DMS 273 treated with DMSO at 0.1 percent for 48 hours (cell line): Measurements from ENCODE around the gene GABRB1.

Experiments
- DNase-seq: peaks from one replicate; lab custom pipeline; 2025; lab: John Stamatoyannopoulos, UW

Gene GABRB1

DNA sequence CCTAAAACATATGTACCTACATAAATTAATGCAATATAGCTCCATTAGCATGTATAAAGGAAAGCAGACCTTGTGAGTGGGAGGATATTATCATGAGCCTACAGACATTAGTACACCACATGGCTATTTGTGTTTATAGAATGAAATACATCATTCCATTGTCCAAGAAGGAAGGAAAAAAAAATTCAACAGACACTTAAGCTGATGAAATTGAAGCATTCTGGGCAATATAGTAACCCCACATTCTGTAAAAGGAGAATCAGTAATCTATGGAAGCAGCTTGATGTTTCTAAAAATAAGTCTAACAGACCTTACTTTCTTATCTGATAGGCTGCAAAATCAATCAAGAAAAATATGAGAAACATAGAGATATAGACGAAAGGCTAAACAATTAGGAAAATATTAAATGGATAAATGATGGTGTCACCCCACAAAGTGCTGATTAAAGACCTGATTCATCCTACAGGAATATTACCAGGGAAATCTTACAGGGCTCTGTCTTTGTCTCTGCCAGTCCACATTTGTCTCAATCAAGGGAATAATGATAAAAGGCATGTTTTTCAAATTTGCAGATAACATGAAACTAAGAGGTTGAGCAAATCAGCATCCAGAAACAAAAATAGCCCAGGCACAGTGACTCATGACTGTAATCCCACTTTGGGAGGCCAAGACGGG is 355.3 kb downstream of the GABRB1 start:
- no peak for DNase-seq

DNA sequence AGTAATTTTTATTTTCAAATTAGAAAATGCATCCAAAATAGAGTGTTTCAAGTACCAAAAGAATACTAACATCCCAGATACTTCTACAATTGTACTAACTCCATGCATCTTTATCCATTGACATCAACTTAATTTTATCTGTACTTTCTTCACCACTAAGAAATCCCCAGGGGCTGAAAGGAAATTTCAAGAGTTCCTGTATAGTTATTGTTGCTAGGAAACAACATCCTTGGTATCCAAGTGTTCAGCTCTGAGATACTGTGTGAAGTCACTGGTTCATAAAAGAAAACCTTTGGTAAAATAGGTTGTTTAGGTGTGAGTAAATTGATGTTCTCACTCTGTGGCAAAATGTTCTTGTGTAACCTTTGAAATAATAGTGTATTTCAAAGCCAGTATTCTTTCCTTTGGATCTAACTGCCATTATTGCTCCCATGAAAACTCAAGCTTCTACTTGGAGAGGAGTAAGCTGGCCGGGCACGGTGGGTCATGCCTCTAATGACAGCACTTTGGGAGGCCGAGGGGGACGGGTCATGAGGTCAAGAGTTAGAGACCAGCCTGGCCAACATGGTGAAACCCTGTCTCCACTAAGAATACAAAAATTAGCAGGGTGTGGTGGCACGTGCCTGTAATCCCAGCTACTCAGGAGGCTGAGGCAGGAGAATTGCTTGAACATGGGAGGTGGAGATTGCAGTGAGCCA is 359.2 kb downstream of the GABRB1 start:
- no peak for DNase-seq

DNA sequence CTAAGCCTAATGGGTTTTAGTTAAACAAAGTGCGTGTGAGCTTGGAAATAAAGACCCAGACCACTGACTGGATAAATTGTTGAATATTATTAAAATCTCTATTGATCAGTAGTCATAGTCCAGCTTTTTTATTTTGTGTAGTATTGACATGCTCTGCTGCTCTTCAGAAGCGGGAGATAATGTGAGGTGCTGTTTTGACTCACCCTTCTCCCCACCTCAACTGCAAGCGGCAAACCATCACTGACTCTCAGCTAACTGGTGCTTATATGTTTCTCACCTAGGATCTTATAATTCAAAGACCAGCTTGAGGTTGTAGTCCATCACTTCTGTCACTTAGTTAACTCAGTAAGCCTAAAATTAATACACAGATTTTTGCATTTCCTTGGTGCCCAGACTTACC is 359.9 kb downstream of the GABRB1 start:
- DNase-seq = no peak

DNA sequence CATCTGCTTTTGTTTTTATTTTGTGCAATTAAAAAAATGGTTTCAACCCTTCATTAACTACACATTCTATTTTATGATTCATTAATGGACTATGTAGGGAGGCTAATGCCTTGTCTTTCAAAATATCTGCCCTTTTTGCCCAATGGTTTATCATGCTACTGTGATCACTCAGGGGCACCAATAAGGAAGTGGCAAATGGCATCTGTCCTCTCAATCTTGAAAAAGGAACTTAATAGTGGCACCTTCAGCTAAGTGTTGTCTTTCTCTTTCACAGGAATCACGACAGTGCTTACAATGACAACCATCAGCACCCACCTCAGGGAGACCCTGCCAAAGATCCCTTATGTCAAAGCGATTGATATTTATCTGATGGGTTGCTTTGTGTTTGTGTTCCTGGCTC is 375.0 kb downstream of the GABRB1 start:
- no peak for DNase-seq

DNA sequence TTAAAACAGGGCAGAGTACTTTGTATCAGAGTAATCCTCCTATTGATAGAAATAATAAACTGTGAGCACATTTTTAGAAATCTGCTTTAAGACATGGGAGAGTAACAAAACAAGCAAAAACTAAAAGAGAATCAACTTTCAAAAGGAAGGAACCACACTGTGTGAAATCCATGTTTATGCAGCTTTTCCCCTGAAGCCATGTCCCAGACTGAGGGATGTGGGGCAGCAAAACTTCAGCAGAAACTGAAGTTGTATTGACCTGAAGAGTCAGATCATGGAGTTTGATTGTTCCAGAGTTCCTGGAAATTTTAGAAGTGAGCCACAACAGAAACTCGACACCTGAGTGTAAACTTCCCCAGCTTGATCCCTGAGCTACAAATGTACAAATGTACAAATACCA is 378.9 kb downstream of the GABRB1 start:
- DNase-seq = no peak

DNA sequence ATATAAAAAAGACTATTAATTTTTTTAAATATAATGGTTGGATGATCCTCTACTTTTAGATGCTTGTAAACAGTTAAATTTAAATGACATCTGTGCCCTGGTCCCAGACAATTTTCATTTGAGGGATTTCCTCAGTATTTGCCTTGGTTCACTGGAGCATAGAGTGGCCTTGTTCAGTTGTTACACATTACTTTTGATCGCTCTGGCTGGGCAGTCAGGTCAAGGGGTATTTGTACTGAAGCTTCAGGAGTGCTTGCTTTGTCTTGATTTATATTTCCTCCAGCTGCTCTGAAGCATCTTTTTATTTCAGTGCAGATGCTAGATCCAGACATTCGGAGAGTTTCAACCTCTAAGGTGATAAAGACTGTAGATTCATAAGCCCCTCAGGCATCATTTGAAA is 382.2 kb downstream of the GABRB1 start:
- DNase-seq = no peak

DNA sequence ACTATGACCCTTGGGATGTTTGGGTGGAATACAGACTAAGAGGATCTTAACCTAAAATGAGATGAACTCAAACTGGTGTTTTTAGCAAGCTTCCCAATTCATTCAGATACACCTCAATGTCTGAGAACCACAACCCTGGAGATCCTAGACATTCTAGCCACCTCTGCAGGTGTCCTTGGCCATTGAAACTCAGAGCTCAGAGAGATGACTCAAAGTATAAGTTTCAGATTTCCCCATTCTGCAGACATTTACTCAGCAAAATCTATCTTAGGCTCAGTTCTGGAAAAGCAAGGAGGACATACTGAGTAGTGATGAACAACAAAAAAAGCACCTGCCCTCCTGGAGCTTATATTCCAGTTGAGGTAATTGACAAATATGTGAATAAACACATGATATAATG is 384.4 kb downstream of the GABRB1 start:
- DNase-seq = no peak

DNA sequence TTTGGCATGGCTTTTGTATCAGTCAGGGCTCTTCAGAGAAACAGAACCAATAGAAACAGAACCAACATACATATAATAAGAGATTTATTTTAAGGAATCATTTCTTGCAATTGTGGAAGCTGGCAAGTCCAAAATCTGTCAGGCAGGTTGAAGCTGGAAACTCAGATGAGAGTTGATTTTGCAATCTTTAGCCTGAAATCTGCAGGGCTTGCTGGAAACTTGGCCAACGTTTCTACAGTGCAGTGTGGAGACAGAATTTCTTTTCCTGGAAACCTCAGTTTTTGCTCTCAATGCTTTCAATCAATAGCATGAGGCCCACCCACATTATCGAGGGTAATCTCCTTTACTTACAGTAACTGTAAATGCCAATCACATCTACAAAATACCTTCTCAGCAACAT is 386.8 kb downstream of the GABRB1 start:
- no peak for DNase-seq

DNA sequence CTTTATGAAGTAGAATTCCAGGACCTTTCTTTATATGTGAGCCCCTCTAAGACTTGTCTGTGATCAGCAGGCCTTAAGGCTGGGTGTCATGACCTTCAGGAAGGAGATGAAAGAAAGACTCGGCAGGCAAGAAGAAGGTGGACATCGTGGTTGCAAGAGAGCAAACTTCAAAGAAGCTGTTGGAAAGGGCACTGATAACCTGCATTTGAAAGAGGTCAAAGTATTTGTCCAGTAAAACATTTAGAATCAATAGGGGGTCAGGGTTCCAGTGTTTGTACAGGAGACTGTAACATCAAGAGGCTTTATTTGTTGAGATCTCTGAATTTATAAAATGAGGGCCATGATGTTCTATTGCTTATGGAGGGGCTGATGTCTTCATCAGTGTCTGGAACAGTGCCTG is 387.9 kb downstream of the GABRB1 start:
- no peak for DNase-seq

DNA sequence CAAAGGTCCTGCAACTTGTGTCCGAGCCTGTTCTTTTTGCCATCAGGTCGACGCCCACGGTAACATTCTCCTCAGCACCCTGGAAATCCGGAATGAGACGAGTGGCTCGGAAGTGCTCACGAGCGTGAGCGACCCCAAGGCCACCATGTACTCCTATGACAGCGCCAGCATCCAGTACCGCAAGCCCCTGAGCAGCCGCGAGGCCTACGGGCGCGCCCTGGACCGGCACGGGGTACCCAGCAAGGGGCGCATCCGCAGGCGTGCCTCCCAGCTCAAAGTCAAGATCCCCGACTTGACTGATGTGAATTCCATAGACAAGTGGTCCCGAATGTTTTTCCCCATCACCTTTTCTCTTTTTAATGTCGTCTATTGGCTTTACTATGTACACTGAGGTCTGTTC is 394.3 kb downstream of the GABRB1 start:
- no peak for DNase-seq

DNA sequence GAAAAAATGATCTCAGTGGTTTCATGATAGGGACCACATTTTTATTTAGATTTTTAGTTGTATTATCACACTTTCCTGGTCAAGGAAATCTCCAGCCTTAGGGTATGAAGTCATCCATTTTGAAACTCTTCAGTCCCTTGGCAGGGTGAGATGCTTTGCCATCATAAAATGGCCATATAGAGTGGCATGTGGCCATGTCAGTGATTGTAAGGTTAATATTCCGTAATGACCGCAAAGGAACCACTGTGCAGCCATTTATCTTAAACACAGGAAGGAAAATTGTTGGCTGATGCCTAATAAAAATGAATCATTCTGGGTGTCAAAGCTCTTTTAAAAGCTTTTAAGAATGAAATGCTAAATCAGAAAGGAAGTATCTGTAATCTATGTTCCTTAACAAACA is 396.6 kb downstream of the GABRB1 start:
- DNase-seq = no peak

DNA sequence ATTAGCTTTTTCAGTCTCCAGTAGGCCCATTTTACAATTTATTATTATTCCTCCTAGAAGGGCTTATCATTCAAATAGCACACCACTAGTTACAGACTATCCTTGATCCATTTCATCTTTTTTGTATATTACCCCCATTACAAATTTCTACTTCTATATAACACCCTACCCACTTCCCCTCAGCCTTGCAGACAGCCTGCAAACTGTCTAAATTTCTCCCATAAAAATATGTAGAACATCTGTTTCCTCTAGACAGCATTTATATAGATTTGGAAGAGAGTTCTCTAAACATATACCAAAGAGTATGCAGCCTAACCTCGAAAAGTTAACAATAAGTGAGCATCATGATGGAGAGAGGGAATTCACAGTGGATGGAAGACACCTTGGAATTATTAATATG is 401.4 kb downstream of the GABRB1 start:
- DNase-seq = no peak

DNA sequence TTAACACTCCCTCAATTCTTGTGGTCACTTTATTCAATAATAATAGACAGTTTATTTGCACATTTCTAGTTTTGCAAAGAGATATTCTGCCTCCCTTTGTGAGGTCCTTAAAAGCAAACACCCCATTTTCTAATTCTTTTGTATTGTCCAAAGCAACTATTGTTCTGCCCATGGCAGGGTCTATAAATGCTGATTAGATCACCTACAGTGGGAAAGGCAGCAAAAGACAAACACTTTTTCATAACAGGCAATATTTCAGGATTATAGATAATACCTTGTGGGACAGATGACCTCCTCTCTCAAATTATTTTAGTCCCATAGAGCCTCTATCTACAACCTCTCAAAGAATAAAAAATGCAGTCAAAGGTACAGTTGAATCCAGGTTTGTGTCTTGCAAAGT is 403.6 kb downstream of the GABRB1 start:
- DNase-seq = no peak

DNA sequence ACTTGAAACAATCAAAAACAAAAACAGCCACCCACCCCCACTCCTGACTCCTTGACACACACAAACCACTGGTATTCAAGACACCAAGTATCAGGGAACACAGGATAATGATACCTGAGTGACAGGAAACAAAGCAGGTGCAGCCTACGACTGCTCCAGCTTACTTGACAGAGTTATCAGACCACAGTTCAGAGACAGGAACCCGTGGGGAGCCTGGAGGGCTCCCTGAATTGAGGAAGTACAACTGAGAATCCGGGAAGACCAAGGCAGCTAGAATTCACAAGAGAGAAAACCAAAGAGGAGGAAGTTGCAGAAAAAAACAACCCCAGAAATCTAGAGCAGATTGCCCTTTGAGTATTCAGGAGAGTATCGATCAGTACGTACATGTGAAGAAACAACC is 411.6 kb downstream of the GABRB1 start:
- DNase-seq = no peak

DNA sequence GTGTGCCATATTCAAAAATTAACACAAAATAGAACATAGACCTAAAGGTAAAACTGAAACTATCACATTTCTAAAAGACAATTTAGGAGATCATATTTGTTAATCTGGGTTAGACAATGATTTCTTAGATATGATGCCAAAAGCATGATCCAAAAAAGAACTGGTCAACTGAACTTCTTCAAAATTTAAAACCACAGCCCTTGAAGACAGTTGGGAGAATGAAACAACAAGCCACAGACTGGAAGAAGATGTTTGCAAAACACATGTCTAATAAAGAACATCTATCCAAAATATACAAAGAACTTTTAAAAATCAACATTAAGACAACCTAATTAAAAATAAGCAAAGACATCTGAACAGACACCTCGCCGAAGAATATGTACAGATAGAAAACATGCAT is 412.7 kb downstream of the GABRB1 start:
- no peak for DNase-seq

DNA sequence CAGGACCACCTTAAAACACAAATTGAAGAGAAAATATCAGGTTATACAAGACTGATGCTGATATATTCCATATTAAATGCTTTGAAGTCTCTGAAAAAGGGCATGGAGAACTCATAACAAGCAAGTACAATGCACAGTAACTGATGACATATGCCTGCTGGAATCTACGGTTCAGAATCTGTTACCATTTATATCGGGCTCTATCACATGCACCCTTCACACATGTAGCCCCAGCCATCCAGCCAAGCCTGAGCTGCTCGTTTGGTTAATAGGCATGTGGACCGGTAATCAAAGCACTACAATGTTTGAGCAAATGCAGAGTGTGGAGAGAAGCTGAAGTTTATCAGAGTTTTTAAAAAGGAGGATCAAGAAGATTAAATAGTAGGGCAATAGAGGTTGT is 420.3 kb downstream of the GABRB1 start:
- no peak for DNase-seq

DNA sequence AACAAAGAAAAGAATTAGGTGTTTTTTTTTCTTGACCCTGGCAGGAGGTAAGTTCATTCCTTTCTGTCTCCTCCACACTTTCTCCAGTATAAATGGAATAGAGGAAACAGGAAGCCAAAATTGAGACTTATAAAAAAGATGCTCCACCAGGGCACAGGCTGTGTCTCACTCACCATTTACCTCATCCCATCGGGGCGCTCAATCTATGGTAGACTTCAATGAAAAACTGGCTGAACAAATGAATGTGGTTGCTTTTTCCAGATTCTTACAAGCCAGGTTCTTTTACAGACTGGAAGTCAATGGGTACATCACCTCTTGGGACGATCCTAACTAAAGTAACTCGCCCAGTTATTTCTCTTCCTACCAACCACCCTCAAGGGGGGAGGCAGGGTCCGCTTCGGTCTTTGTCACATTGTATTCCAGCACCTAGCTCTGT is 431.4 kb downstream of the GABRB1 start:
- no peak for DNase-seq

DNA sequence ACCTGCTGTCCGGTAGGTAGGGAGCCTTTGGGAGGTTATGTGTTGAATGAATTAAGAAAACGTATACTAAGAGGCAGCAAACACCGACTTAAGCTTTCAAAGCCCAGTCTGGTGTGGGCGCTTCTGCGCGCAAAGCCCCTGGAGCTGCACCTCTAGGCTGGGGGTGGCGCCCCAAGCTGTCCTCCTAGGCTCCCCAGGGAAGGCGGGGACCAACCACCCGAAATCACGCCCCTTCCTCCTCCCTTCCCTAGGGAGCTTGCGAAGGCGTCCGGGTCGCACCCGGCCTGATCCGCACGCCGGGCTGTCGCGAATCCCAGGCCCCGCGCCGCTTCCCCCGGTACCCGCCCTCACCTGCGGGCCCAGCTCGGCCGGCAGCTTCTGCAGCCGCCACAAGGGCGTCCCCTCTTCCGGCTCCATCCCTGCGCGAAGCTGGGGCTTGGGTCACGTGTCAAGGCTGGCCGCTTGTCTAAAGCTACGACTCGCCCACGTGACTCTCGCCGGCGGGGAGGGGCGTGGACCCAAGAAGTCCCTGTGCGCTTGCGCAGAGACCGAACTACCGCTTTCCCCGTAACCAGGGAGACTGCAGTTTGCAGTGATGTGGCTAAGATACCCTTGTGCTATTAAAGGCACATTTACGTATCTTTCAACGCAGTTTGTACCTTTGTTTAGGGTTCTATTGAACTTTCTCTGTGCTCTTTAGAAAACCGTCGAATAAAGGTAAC is 432.0 kb downstream of the GABRB1 start, which contains the start of gene COMMD8:
Gene COMMD8, minus strand, starts transcription at position 468 of the 722 bp plus-strand sequence. Its CDS starts 51 bp downstream, at position 417.
- DNase-seq = peak; percentile 78

DNA sequence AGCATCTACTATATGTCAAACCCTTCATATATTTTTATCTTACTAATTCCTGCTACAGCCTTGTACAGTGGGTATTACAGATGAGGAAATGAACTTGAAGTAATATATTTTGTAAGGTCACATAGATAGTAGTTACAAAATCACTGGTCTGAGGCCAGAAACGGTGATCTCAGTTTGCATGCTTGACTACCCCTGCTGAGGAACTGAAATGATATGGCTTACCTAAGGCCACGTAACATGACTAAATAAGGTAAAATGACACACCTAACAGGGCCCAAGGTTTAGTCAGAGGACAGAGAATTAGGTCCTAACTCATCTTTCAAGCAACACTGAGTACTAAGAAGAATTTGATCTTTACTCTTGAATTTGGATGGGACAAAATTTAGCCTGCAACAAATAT is 433.6 kb downstream of the GABRB1 start:
- DNase-seq = no peak

DNA sequence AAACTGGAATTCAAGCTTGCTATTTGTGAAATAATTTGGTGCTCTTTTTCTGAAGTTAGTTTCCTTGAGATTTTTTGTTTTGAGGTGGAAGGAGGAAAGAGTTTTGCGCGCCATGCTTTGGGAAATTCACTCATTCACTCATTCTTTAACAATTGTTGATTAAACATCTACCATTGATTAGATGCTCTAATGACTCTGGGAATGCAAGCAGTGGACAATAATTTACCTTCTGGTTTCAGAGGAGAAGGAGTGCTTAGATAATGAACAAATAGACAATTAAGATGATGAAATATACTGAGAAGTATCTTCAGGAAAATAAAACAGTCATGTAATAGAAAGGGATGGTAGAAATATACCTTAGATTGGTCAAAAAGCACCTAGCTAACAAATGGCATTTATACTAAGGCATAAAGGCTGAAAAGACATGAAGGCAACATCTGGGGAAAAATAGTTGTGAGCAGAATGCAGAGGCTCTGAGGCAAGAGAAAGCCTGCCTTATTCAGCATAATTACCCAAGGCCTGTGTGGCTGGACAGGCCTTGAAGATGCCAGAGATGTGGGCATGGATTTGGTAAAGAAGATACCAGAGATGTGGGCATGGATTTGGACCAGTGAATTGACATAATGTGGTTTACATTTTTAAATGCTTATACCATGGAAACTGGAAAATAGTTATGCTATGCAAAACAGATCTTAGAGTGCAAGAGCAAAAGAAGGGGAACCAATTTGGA is 434.9 kb downstream of the GABRB1 start:
- no peak for DNase-seq

DNA sequence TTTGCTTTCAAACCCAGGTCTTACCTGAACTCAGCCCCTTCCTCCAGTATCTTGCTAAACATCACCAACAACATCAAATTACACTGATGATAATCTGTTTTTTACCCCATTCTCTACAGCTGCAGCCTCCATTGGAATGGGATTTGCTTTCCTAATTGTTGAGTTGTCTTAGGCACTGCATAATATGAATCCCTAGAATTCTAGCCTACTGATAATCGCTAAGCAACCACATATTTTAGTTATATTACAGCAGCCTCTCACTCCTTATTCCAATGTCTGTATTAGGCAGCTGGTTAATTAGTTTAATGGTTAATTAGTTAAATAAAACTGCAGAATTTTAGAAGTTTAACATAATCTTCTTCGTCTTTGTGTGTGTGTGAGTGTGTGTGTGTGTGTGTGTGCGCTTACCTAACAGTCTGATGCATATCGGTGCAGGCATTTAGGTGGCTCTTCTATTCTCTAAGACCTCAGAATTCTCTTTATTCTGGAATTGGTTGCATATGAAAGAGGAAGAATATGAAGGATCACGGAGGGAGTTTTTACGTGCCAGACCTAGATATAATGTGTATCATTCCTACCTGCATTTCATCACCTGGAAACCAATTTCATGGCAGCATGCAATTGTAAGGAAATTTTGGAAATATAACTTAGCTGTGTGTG is 437.5 kb downstream of the GABRB1 start:
- DNase-seq = no peak

DNA sequence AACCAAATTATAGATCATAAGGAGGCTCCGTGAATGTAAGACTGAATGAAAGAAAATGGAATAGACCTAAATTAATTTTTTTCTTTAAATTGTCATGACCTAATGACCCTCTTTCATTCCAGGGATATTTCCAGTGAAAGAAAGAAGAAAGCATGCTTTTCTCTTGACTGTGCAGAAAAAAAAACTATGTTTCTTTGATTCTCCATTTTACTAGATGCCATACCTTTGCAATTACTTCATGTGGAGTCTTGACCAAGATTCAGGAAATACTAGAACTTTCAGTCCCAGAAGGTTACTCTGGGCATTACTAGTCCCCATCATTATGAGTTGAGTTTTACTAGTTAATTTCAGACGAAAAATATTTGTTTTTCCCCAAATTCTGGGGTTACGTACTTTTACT is 438.6 kb downstream of the GABRB1 start:
- no peak for DNase-seq
